Esophagus (tissue), 2 donors: ENCODE measurements around the gene PRKX. TPM values are rescaled to one million over a fixed set of nuclear protein-coding genes. Genes with fewer than 3 reads are reported as not detected.
"Not testable (repeated sequence)": the region's sequence is repeated elsewhere in the genome, so short reads cannot be mapped to it uniquely, and the experiment has no call there.

Experiments used
- H3K27ac ChIP-seq, 2 donors: one replicate each; pipeline ENCODE4 v1.5.1; 2013; ENCODE audit warnings: low read depth in 2 of 2, mild to moderate bottlenecking in 2 of 2, inconsistent platforms in 1 of 2, low read length in 1 of 2, moderate library complexity in 1 of 2
- H3K27me3 ChIP-seq, 2 donors: one replicate each; pipeline ENCODE4 v1.6.1; 2013; ENCODE audit warnings: low read length in 2 of 2, control low read depth in 1 of 2, mild to moderate bottlenecking in 1 of 2; ENCODE audit not compliant: insufficient read depth in 2 of 2, control insufficient read depth in 1 of 2
- H3K36me3 ChIP-seq, 2 donors: one replicate each; pipeline ENCODE4 v1.6.1; 2013; ENCODE audit warnings: low read length in 1 of 2; ENCODE audit not compliant: control insufficient read depth in 2 of 2, insufficient read depth in 2 of 2
- H3K4me1 ChIP-seq, 2 donors: one replicate each; pipeline ENCODE4 v1.6.1; 2013; ENCODE audit warnings: low read length in 1 of 2; ENCODE audit not compliant: control insufficient read depth in 2 of 2, insufficient read depth in 2 of 2
- H3K4me3 ChIP-seq, 2 donors: one replicate each; pipeline ENCODE4 v1.5.1; 2013; ENCODE audit warnings: low read length in 2 of 2, mild to moderate bottlenecking in 2 of 2, low read depth in 1 of 2, moderate library complexity in 1 of 2
- H3K9me3 ChIP-seq, 2 donors: one replicate each; pipeline ENCODE4 v1.6.1; 2013; ENCODE audit warnings: mild to moderate bottlenecking in 2 of 2, low read depth in 1 of 2, low read length in 1 of 2, moderate library complexity in 1 of 2; ENCODE audit not compliant: control insufficient read depth in 2 of 2, insufficient read depth in 1 of 2
- WGBS, 2 donors: extraction: QIAGEN DNeasy Blood & Tissue Kit; methylation state at CpG; one replicate each; pipeline ENCODE4 v1.1.7; 2013; 5-methylcytosine and 5-hydroxymethylcytosine counted together
- polyA plus RNA-seq, 2 donors: library from polyadenylated mRNA; stranded (reverse); fragments of 200-250 nt; gene quantifications; one replicate each; pipeline ENCODE4 v1.2.3, GENCODE V29; 2013
- donor health status: healthy with polysubstance abuse.
- donor health status: Bipolar disorder and iron deficiency.

PRKX gene
- polyA plus RNA-seq, 2 donors: 5.6 to 15.4 TPM

- 92 to 94% methylated on average over 12 of the region's 12 CpGs for WGBS, 2 donors
- no peaks in the 10 kb centered on the region for H3K4me1 ChIP-seq
- H3K27me3 ChIP-seq: no peaks in the 10 kb centered on the region
These were observed 48.5 kb downstream of the PRKX start for GRCh38 chrX:3664921-3665320.

DNA sequence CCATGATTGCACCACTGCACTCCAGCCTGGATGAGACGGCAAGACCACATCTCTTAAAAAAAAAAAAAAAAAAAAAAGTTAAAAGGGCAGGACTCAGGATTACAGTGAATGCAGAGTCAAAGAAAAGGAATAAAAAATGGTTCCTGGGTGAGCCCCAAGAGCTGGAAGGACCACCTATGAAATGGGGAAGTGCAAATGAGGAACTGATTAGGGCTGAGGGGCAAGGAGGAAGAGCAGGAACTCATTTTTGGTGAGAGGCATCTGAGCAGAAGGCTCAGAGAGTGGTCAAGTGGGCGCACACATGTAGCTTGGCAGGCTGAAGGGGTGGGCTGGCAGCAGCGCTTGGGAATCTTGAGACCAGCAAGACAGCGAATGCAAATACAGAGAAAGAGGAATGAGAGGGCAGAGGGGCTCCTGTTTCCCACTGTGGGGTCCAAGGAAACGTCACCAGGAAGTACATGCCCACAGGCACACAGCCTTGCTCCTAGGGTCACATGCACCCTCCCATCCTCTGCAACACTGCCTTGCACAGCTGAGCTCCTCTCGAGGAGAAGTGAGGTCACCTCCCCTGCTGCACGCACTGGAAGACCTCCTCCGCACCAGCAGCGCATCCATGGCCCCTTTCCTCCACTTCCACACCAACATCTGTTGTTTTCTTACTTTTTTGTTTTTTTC lies 49.7 kb downstream of the PRKX start:
- not testable (repeated sequence) for H3K9me3 ChIP-seq, H3K27me3 ChIP-seq, H3K4me3 ChIP-seq, H3K36me3 ChIP-seq, H3K27ac ChIP-seq, H3K4me1 ChIP-seq
- 83 to 84% methylated on average over 9 of the region's 9 CpGs for WGBS, 2 donors

More at GRCh38 chrX:3664921-3665320, 48.5 kb downstream of the PRKX start:
- Histone ChIP-seq H3K36me3 (peaks cover 0 to 4% of the 10 kb centered on the region in 2 donors), H3K27ac (no peak overlapping the region), H3K9me3 (no peaks in the 10 kb centered on the region), H3K4me3 (no peak overlapping the region)

DNA sequence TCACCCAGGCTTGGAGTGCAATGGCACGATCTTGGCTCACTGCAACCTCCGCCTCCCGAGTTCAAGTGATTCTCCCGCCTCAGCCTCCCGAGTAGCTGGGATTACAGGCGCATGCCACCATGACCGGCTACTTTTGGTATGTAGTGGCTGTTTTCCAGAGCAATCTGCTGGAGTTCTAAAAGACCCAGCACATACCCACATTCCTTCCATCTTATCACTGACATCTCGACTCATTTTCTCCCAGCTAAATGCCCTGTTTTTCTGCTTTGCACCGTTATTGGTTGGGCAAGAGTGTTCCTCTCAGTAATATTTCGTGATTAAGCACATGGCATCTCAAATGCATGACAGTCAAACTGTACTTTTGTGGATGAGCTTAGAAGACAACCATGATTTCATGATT lies 53.7 kb downstream of the PRKX start:
- H3K4me3 ChIP-seq: no peak overlapping the region
- 74 to 75% methylated on average over 9 to 10 of the region's 10 CpGs for WGBS, 2 donors
- H3K27ac ChIP-seq: no peak overlapping the region
- no peaks in the 10 kb centered on the region for H3K27me3 ChIP-seq
- no peaks in the 10 kb centered on the region for H3K9me3 ChIP-seq
- no peaks in the 10 kb centered on the region for H3K4me1 ChIP-seq
- peaks cover 4 to 5% of the 10 kb centered on the region in 2 donors for H3K36me3 ChIP-seq

- Histone ChIP-seq H3K4me3 (no peak overlapping the region), H3K36me3 (peaks cover 7 to 8% of the 10 kb centered on the region in 2 donors), H3K4me1 (no peaks in the 10 kb centered on the region), H3K27ac (no peak overlapping the region), H3K9me3 (no peaks in the 10 kb centered on the region), H3K27me3 (no peaks in the 10 kb centered on the region)
- 95 to 97% methylated on average over 19 of the region's 19 CpGs for WGBS, 2 donors
These were observed 58.3 kb downstream of the PRKX start for GRCh38 chrX:3655181-3655580.

GRCh38 chrX:3653111-3653510 lies 60.3 kb downstream of the PRKX start:
- Histone ChIP-seq H3K4me3 (no peak overlapping the region), H3K9me3 (no peaks in the 10 kb centered on the region), H3K4me1 (no peaks in the 10 kb centered on the region), H3K27ac (no peak overlapping the region), H3K27me3 (no peaks in the 10 kb centered on the region), H3K36me3 (peaks cover 4 to 8% of the 10 kb centered on the region in 2 donors)
- 86 to 97% methylated on average over 13 of the region's 13 CpGs for WGBS, 2 donors

DNA sequence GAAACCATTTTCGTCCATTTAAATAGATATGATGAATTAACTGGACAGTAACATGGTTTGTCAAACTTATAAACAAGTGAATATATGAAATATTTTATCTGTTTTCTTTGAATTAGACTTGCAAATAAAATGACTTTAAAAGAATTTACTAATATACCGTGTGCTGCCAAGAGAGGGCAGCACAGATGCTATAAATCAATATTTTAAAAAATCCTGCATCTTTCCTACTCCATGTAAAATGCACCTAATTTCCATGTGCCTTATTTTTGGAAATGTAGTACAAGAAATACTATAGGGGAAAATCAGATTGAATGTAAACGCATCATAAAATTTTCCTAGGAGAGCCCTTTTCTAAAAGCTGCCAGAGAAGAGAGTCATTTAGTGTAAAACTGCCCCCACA lies 62.2 kb downstream of the PRKX start:
- H3K4me3 ChIP-seq: no peak overlapping the region
- no peaks in the 10 kb centered on the region for H3K9me3 ChIP-seq
- no peaks in the 10 kb centered on the region for H3K4me1 ChIP-seq
- 24 to 32% methylated on average over 3 of the region's 3 CpGs for WGBS, 2 donors
- no peak overlapping the region for H3K27ac ChIP-seq
- no peaks in the 10 kb centered on the region for H3K27me3 ChIP-seq
- peaks cover 4 to 8% of the 10 kb centered on the region in 2 donors for H3K36me3 ChIP-seq

DNA sequence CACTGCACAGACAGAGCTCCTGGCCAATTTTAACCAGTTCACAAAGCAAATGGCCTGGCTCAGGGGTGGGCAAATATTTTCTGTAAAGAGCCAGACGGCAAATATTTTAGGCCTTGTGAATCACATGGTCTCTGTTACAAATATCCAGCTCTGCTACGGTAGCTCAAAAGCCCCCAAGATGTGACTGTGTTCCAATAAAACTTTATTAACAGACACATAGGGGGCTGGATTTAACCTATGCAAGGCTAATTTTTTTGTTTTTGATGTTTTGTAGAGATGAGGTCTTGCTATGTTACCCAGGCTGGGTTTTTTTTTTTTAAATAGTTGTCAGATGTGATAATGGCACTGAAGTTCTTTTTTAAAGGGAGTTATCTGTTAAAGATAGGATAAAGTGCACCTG lies 65.4 kb downstream of the PRKX start:
- H3K36me3 ChIP-seq: peaks cover 2 to 8% of the 10 kb centered on the region in 2 donors
- no peaks in the 10 kb centered on the region for H3K27me3 ChIP-seq
- H3K27ac ChIP-seq: no peak overlapping the region
- WGBS, 2 donors: 96 to 98% methylated on average over 2 of the region's 2 CpGs
- no peaks in the 10 kb centered on the region for H3K4me1 ChIP-seq
- no peak overlapping the region for H3K4me3 ChIP-seq
- H3K9me3 ChIP-seq: no peaks in the 10 kb centered on the region

GRCh38 chrX:3639858-3640631 lies 73.4 kb downstream of the PRKX start:
- not testable (repeated sequence) for H3K4me1 ChIP-seq, H3K27ac ChIP-seq
- 57 to 74% methylated on average over 23 of the region's 23 CpGs for WGBS, 2 donors

DNA sequence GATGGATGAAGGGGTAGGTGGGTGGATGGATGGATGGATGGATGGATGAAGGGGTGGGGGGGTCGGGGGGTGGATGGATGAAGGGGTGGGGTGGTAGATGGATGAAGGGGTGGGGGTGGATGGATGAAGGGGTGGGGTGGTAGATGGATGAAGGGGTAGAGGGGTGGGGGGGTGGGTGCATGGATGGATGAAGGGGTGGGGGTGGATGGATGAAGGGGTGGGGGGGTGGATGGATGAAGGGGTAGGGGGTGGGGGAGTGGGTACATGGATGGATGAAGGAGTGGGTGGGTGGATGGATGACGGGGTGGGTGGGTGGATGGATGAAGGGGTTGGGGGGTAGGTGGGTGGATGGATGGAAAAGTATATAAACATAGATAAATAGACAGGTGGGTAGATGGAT lies 74.2 kb downstream of the PRKX start:
- H3K27ac ChIP-seq: no peak overlapping the region
- WGBS, 2 donors: 100% methylated on average over 1 of the region's 2 CpGs; no CpG with 5 or more reads in 1 of the 2 donors
- no peaks in the 10 kb centered on the region for H3K27me3 ChIP-seq
- H3K4me3 ChIP-seq: no peak overlapping the region
- no peaks in the 10 kb centered on the region for H3K4me1 ChIP-seq
- H3K36me3 ChIP-seq: peaks cover 0 to 2% of the 10 kb centered on the region in 2 donors
- no peaks in the 10 kb centered on the region for H3K9me3 ChIP-seq

More at GRCh38 chrX:3639858-3640631, 73.4 kb downstream of the PRKX start:
- not testable (repeated sequence) for H3K4me3 ChIP-seq, H3K36me3 ChIP-seq, H3K27me3 ChIP-seq, H3K9me3 ChIP-seq
